ENCODE results near the gene SSBP3.

SSBP3 gene

GRCh38 chr1:54307305-54307704 lies 98.9 kb downstream of the SSBP3 start:
- no peak for DNase-seq (ENCODE audit: low read depth in 2 of 2)

GRCh38 chr1:54305906-54306514 lies 100.2 kb downstream of the SSBP3 start:
- no peak for DNase-seq (ENCODE audit: low read depth in 2 of 2)

GRCh38 chr1:54304518-54304917 lies 101.7 kb downstream of the SSBP3 start:
- DNase-seq (ENCODE audit: low read depth in 2 of 2): no peak

GRCh38 chr1:54302951-54303843 lies 103.0 kb downstream of the SSBP3 start:
- no peak for DNase-seq (ENCODE audit: low read depth in 2 of 2)

GRCh38 chr1:54302549-54302948 lies 103.6 kb downstream of the SSBP3 start:
- DNase-seq (ENCODE audit: low read depth in 2 of 2): no peak

GRCh38 chr1:54301497-54301896 lies 104.7 kb downstream of the SSBP3 start:
- no peak for DNase-seq (ENCODE audit: low read depth in 2 of 2)

- DNase-seq (ENCODE audit: low read depth in 2 of 2): no peak
These were observed 105.8 kb downstream of the SSBP3 start for GRCh38 chr1:54300401-54300800.

GRCh38 chr1:54299037-54299436 lies 107.2 kb downstream of the SSBP3 start:
- no peak for DNase-seq (ENCODE audit: low read depth in 2 of 2)

- no peak for DNase-seq (ENCODE audit: low read depth in 2 of 2)
These were observed 107.7 kb downstream of the SSBP3 start for GRCh38 chr1:54298284-54299033.

- peak; percentile 26 to 31 for DNase-seq (ENCODE audit: low read depth in 2 of 2)
These were observed 108.5 kb downstream of the SSBP3 start for GRCh38 chr1:54297596-54298283.

GRCh38 chr1:54296666-54297065 lies 109.5 kb downstream of the SSBP3 start:
- DNase-seq (ENCODE audit: low read depth in 2 of 2): no peak

GRCh38 chr1:54294887-54295286 lies 111.3 kb downstream of the SSBP3 start:
- DNase-seq (ENCODE audit: low read depth in 2 of 2): peak; percentile 47 to 55

GRCh38 chr1:54292002-54292911 lies 113.9 kb downstream of the SSBP3 start:
- no peak for DNase-seq (ENCODE audit: low read depth in 2 of 2)

- no peak for DNase-seq (ENCODE audit: low read depth in 2 of 2)
These were observed 114.8 kb downstream of the SSBP3 start for GRCh38 chr1:54291276-54292001.

GRCh38 chr1:54290506-54291184 lies 115.5 kb downstream of the SSBP3 start:
- DNase-seq (ENCODE audit: low read depth in 2 of 2): no peak

GRCh38 chr1:54289712-54290233 lies 116.4 kb downstream of the SSBP3 start:
- DNase-seq (ENCODE audit: low read depth in 2 of 2): no peak

- DNase-seq (ENCODE audit: low read depth in 2 of 2): no peak
These were observed 118.4 kb downstream of the SSBP3 start for GRCh38 chr1:54287801-54288211.

GRCh38 chr1:54287176-54287650 lies 119.0 kb downstream of the SSBP3 start:
- peak; percentile 87 to 88 for DNase-seq (ENCODE audit: low read depth in 2 of 2)

- no peak for DNase-seq (ENCODE audit: low read depth in 2 of 2)
These were observed 120.3 kb downstream of the SSBP3 start for GRCh38 chr1:54285815-54286345.

Data from fibroblast of skin of left quadriceps (primary cell).